Cardiac muscle cell (in vitro differentiated cells and primary cell): ENCODE data around the gene QRFPR. TPM values are rescaled to one million over a fixed set of nuclear protein-coding genes. Genes with fewer than 3 reads are reported as not detected.

ENCODE experiments used
- DNase-seq, 2 donors: peaks; one replicate each; pipeline versions ENCODE4 v3.0.0 to v3.0.0-alpha.2; 2010 to 2017; ENCODE audit warnings: low read depth in 1 of 2, low spot score in 1 of 2
- H3K27ac ChIP-seq: fragments of 200-600 bp; sonication (generic); 2 replicates; pipeline ENCODE4 v1.5.1; 2016
- H3K27me3 ChIP-seq: fragments of 200-600 bp; sonication (generic); 2 replicates; pipeline ENCODE4 v1.6.0; 2016; ENCODE audit warnings: control low read depth
- H3K36me3 ChIP-seq: fragments of 200-600 bp; sonication (generic); 2 replicates; pipeline ENCODE4 v1.5.1; 2016; ENCODE audit warnings: control low read depth
- H3K4me1 ChIP-seq: fragments of 200-600 bp; sonication (generic); 2 replicates; pipeline ENCODE4 v1.8.1; 2017; ENCODE audit warnings: low read depth, mild to moderate bottlenecking, mixed run types
- H3K4me3 ChIP-seq: fragments of 200-600 bp; sonication (generic); 2 replicates; pipeline ENCODE4 v1.5.1; 2016; ENCODE audit warnings: mild to moderate bottlenecking
- H3K9me3 ChIP-seq: fragments of 200-600 bp; sonication (generic); 2 replicates; pipeline ENCODE4 v1.5.1; 2017; ENCODE audit warnings: low read depth, mild to moderate bottlenecking, control low read depth
- polyA plus RNA-seq: library from polyadenylated mRNA; unstranded; fragments of >200 nt; fragmentation: Nextera tagmentation; extraction: Ambion mirVana; gene quantifications from 2 replicates; pipeline ENCODE4 v1.2.1, GENCODE V29; 2016
- total RNA-seq: library from RNA; depleted of rRNA; stranded (reverse); fragments of >200 nt; gene quantifications from 2 replicates; pipeline ENCODE4 v1.2.3, GENCODE V29; 2016
- TF ChIP-seq, protein P1 (sequence below): IDR thresholded peaks from 2 replicates; pipeline ENCODE4 v1.5.1; 2012; ENCODE audit warnings: low read depth, mild to moderate bottlenecking, low read length

QRFPR gene
- total and polyA plus RNA-seq, 2 experiments from 2014 or later = 2.0 to 2.6 TPM

DNA sequence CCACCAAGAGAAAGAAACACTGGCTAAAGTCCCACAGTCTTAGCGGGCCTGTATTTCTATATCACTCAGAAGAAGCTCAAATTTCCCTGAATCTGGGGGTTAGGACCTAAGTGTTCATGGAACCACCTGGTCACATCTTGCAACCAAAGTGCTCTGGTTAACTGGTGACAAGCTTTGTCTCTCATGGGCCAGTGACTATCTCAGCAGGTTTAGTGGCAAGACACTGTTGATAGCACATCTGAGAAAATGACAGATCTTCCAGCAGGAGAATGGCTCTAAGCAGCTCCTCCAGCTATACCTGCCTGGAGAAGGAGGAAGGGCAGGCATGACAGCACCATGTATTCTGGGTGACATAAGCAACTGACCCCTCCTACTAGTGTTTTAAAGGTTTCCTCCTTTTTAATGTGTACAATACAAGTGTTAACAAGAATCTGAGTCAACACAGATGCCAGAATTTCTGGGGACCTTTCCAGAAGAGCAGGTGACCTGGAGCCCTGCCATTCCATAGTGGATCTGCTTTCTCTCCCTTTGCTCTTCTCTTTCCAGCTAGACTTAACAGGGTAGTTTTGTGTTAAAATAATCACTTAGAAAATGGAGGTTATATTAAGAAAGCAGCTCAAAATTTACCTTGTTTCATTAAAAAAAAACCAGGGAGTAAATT lies 17.3 kb upstream of the QRFPR start:
- H3K9me3 ChIP-seq = no peaks in the 10 kb centered on the region
- no peaks in the 10 kb centered on the region for H3K27me3 ChIP-seq
- no peaks in the 10 kb centered on the region for H3K4me1 ChIP-seq
- no peak overlapping the region for H3K4me3 ChIP-seq
- TF ChIP-seq, protein P1, sequence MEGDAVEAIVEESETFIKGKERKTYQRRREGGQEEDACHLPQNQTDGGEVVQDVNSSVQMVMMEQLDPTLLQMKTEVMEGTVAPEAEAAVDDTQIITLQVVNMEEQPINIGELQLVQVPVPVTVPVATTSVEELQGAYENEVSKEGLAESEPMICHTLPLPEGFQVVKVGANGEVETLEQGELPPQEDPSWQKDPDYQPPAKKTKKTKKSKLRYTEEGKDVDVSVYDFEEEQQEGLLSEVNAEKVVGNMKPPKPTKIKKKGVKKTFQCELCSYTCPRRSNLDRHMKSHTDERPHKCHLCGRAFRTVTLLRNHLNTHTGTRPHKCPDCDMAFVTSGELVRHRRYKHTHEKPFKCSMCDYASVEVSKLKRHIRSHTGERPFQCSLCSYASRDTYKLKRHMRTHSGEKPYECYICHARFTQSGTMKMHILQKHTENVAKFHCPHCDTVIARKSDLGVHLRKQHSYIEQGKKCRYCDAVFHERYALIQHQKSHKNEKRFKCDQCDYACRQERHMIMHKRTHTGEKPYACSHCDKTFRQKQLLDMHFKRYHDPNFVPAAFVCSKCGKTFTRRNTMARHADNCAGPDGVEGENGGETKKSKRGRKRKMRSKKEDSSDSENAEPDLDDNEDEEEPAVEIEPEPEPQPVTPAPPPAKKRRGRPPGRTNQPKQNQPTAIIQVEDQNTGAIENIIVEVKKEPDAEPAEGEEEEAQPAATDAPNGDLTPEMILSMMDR = no peak
- H3K36me3 ChIP-seq = no peaks in the 10 kb centered on the region
- H3K27ac ChIP-seq = no peak overlapping the region
- no peak for DNase-seq

DNA sequence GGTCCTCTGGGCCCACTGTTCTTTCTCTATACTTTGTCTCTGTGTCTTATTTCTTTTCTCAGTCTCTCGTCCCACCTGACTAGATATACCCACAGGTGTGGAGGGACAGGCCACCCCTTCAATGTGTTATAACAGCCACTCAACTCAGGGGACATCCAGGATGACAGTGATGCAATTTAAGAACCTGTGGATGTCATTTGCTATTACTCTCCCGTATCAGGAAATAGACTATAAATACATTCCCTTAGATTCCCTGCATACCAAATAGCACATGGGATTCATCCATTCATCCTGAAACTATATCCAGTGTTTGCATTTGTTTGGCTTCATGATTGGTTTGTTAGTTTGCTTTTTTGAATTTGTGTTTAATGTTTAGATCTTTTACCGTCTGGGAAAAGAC lies 16.6 kb upstream of the QRFPR start:
- Histone ChIP-seq H3K27ac (no peak overlapping the region), H3K4me1 (no peaks in the 10 kb centered on the region), H3K27me3 (no peaks in the 10 kb centered on the region), H3K36me3 (no peaks in the 10 kb centered on the region), H3K4me3 (no peak overlapping the region), H3K9me3 (no peaks in the 10 kb centered on the region)
- no peak for DNase-seq
- TF ChIP-seq, protein P1 = no peak

DNA sequence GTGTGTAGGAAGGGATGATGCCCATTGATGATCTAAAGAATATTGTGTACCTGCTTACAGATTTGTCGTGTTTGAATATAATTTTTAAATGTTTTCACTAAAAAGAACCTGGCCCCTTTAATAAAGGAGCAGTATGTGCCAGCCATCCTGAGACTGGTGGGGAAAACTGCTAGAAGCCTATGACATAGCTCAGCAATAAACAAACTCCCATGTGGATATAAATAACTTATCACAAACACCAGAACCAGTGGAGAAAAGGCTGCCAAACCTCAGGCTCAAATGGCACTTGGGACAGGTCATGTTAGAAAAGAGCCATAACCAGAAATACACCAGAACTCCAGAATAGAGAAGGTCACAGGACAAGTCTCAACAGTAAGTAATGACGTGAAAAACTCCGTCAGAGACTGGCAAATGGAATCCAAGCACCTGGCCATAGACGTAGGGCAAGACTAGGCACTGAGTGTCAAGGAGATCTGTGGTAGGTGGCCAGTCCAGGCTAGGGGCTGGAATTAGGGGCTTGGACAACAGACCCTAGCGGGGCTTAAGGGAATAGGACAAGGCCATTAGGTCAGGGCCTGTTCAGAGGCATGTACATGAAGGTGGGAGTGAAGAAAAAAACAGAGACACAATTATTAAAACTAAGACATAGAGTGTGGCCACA lies 11.7 kb upstream of the QRFPR start:
- no peaks in the 10 kb centered on the region for H3K27me3 ChIP-seq
- TF ChIP-seq, protein P1 = no peak
- no peak for DNase-seq

DNA sequence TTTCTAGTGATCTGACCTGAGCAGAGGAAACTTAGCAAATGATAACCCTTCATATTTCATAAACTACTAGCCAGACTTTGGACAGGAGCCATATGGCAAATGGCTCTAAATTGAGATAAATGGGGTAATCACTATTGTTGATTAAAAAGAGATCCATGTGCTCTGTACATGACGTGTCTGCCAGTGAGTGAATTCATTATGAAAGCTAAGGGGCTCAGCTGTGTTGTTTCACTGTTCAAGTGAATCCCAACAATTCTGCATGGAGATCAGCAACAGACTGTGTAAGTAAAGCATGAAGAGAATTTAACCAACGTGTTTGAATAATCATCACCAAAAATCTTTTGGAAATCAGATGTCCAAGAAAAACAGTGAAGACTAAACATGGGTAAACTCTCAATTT lies 9.5 kb upstream of the QRFPR start:
- H3K36me3 ChIP-seq = no peaks in the 10 kb centered on the region
- H3K4me1 ChIP-seq = no peaks in the 10 kb centered on the region
- H3K9me3 ChIP-seq = no peaks in the 10 kb centered on the region
- no peaks in the 10 kb centered on the region for H3K27me3 ChIP-seq
- H3K4me3 ChIP-seq = no peak overlapping the region
- TF ChIP-seq, protein P1 = no peak
- DNase-seq = no peak
- H3K27ac ChIP-seq = no peak overlapping the region

More for the DNA sequence above, 11.7 kb upstream of the QRFPR start:
- Histone ChIP-seq H3K4me1 (no peaks in the 10 kb centered on the region), H3K36me3 (no peaks in the 10 kb centered on the region), H3K27ac (no peak overlapping the region), H3K4me3 (no peak overlapping the region), H3K9me3 (no peaks in the 10 kb centered on the region)

DNA sequence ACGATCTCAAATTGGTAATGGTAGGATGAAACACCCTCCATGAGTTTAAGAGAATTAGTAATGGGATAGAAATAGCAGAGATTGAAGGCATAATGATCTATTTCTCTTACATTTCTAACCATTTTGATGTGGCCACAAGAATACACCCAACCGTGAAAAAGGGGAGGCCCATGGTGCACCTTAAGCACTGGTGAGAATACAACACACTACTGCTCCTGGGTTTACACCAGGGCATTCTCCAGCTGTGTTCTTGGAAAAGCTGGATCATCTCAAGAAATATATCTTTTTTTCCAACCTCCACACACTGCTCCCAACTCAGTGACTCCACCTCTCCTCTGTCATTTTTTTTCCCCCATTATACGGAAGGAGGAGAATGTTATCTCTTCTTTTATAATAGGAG lies 1.5 kb downstream of the QRFPR start:
- H3K27ac ChIP-seq = no peak overlapping the region
- H3K9me3 ChIP-seq = no peaks in the 10 kb centered on the region
- TF ChIP-seq, protein P1 = no peak
- peaks cover 45% of the 10 kb centered on the region for H3K27me3 ChIP-seq
- H3K4me3 ChIP-seq = no peak overlapping the region
- DNase-seq = no peak
- no peaks in the 10 kb centered on the region for H3K36me3 ChIP-seq
- no peaks in the 10 kb centered on the region for H3K4me1 ChIP-seq
